Gastroesophageal sphincter (tissue), 4 donors: ENCODE results near the gene AGBL2. TPM values are rescaled to one million over a fixed set of nuclear protein-coding genes. Genes with fewer than 3 reads are reported as not detected.

Source experiments
- ATAC-seq: fragments of 150-250 bp; one replicate; pipeline ENCODE4 v1.9.1; 2016; ENCODE audit warnings: mild to moderate bottlenecking, moderate library complexity
- H3K27ac ChIP-seq, 4 donors: fragments of 200-600 bp; sonication (generic) in 3 of 4; 1 replicate in 3 of 4; 2 replicates in 1 of 4; pipeline ENCODE4 v1.5.1; 2016 to 2019
- H3K27me3 ChIP-seq: fragments of 200-600 bp; sonication (generic); one replicate; pipeline ENCODE4 v1.5.1; 2019
- H3K36me3 ChIP-seq, 2 donors: fragments of 200-600 bp; sonication (generic); one replicate each; pipeline ENCODE4 v1.5.1; 2019; ENCODE audit warnings: control low read depth in 1 of 2
- H3K4me1 ChIP-seq, 3 donors: fragments of 200-600 bp; sonication (generic); 1 replicate in 2 of 3; 2 replicates in 1 of 3; pipeline ENCODE4 v1.5.1; 2016 to 2019; ENCODE audit warnings: control low read depth in 2 of 3
- H3K4me3 ChIP-seq, 2 donors: fragments of 200-600 bp; sonication (generic); one replicate each; pipeline ENCODE4 v1.5.1; 2019; ENCODE audit warnings: mild to moderate bottlenecking in 1 of 2, moderate library complexity in 1 of 2
- H3K9me3 ChIP-seq, 3 donors: fragments of 200-600 bp; sonication (generic); one replicate each; pipeline ENCODE4 v1.5.1; 2017 to 2019; ENCODE audit warnings: control low read depth in 2 of 3
- EP300 ChIP-seq: sonication (generic); formaldehyde crosslinking; IDR thresholded peaks from one replicate; pipeline ENCODE4 v1.6.1; 2017; ENCODE audit warnings: antibody characterized with exemption, mild to moderate bottlenecking
- POLR2A ChIP-seq, 2 donors: fragments of 450-650 bp; IDR thresholded peaks; one replicate each; pipeline ENCODE4 v1.6.1; 2017; ENCODE audit warnings: antibody characterized with exemption in 2 of 2, mild to moderate bottlenecking in 2 of 2, moderate library complexity in 1 of 2
- POLR2AphosphoS5 ChIP-seq: sonication (generic); formaldehyde crosslinking; IDR thresholded peaks from one replicate; pipeline ENCODE4 v1.6.1; 2017; ENCODE audit warnings: antibody characterized with exemption
- WGBS, 2 donors: methylation state at CpG; one replicate each; pipeline ENCODE4 v1.1.5; 2018; ENCODE audit warnings: low coverage in 1 of 2; 5-methylcytosine and 5-hydroxymethylcytosine counted together
- small RNA-seq, 4 donors: library from RNA; depleted of rRNA; stranded (forward); fragments of <200 nt; gene quantifications; one replicate each; pipeline ENCODE3, GENCODE V24; 2016
- total RNA-seq, 4 donors: library from RNA; depleted of rRNA; stranded (reverse); fragments of >200 nt; gene quantifications; one replicate each; pipeline ENCODE4 v1.1.0, GENCODE V29; 2016
- TF ChIP-seq, protein P1 (sequence below), 4 experiments: fragments of 200-600 bp in 2 of 4; fragments of 450-650 bp in 2 of 4; sonication (generic) in 1 of 4; IDR thresholded peaks; one replicate each; pipeline ENCODE4 v1.5.1; 2017 to 2019; ENCODE audit warnings: antibody characterized with exemption in 4 of 4, mild to moderate bottlenecking in 2 of 4, moderate library complexity in 2 of 4

Gene AGBL2
- total RNA-seq, 4 donors from 2014 or later = 0.81 to 2.3 (median 1.2) TPM; not detected in 1

DNA sequence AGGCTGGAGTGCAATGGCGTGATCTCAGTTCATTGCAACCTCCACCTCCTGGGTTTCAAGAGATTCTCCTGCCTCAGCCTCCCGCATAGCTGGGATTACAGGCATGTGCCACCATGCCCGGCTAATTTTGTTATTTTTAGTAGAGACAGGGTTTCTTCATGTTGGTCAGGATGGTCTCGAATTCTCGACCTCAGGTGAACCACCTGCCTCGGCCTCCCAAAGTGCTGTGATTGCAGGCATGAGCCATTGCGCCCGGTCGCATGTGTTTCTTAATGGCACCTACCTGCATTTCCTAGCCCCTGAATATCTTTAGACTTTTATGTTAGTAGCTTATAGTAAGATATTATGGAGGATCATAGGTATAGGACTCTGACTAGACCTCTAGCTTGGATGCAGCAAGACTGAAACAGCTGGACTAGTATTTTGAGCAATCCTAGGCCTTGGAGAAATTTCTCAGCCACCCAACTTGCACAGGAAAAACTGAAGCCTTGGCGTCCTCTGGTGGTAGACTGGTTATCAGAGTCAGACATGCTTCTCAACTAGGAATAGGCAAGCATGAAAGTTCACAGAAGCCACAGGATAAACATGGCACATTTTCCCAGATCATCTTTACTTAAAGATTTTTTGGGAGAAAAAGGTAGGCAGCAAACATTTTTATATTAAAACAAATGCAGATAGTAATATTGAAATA, 98.3 kb downstream of the AGBL2 start:
- TF ChIP-seq, protein P1, sequence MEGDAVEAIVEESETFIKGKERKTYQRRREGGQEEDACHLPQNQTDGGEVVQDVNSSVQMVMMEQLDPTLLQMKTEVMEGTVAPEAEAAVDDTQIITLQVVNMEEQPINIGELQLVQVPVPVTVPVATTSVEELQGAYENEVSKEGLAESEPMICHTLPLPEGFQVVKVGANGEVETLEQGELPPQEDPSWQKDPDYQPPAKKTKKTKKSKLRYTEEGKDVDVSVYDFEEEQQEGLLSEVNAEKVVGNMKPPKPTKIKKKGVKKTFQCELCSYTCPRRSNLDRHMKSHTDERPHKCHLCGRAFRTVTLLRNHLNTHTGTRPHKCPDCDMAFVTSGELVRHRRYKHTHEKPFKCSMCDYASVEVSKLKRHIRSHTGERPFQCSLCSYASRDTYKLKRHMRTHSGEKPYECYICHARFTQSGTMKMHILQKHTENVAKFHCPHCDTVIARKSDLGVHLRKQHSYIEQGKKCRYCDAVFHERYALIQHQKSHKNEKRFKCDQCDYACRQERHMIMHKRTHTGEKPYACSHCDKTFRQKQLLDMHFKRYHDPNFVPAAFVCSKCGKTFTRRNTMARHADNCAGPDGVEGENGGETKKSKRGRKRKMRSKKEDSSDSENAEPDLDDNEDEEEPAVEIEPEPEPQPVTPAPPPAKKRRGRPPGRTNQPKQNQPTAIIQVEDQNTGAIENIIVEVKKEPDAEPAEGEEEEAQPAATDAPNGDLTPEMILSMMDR (IDR thresholded peaks at IDR 0.05) = peak; percentile 27 to 82 (median 56)
- TF ChIP-seq POLR2A (IDR thresholded peaks at IDR 0.05) = no peak
- no peak overlapping the region for H3K27ac ChIP-seq
- peak; percentile 73 for ATAC-seq
- peaks cover 2 to 11% (median 5%) of the 10 kb centered on the region in 3 donors for H3K4me1 ChIP-seq
- peaks cover 0 to 42% of the 10 kb centered on the region in 2 donors for H3K36me3 ChIP-seq
- no peaks in the 10 kb centered on the region for H3K9me3 ChIP-seq
- WGBS, 2 donors = 82 to 86% methylated on average over 10 of the region's 10 CpGs
- no peak overlapping the region for H3K4me3 ChIP-seq
- no peaks in the 10 kb centered on the region for H3K27me3 ChIP-seq

DNA sequence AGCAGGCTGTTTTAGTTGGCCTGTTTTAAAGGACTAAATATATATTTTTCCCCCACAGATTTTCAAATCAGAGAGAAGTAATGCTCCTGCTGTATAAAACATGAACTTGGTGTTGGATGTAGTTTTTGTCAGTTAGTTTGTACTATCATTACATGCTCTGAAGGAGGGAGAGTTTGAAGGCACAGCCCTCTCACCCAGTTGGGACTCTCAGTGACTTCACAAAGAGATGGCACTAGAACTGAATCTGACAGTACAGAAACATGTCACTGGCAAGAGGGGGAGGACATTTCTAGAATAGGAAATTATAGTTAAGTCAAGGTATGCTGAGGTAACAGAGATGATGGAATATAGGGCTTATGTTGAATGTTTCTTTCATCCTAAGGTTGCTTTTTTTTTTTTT, 99.9 kb downstream of the AGBL2 start:
- no peaks in the 10 kb centered on the region for H3K27me3 ChIP-seq
- H3K9me3 ChIP-seq = no peaks in the 10 kb centered on the region

DNA sequence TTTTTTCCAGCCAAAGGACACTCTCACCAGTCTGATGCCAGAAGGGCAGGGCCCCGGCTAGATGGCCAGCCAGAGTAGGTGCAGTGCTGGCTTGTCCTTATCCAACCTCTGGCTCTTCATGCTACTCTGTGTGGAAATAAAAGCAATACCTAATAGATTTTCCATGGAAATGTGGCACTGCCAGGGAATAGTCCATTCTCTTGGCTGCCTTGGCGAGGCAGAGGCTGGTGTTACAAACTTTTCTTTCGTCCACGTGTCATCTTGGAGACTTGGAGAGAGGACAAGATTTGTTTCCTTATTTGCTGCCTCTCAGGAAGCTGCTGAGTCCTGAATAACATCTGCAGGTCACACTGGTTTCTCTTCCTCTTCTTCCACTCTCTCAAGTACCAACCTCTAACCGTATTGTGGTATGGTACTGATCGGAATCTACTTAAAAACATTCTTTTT, 103.8 kb downstream of the AGBL2 start:
- Histone ChIP-seq H3K36me3 (peaks cover 0 to 19% of the 10 kb centered on the region in 2 donors), H3K27ac (no peak overlapping the region), H3K4me3 (no peak overlapping the region), H3K9me3 (no peaks in the 10 kb centered on the region), H3K4me1 (no peaks in the 10 kb centered on the region), H3K27me3 (no peaks in the 10 kb centered on the region)
- WGBS, 2 donors = 69 to 79% methylated on average over 3 to 5 of the region's 6 CpGs
- TF ChIP-seq EP300 = no peak
- no peak for TF ChIP-seq POLR2A (IDR thresholded peaks at IDR 0.05)
- TF ChIP-seq, protein P1 (IDR thresholded peaks at IDR 0.05) = no peak
- no peak for TF ChIP-seq POLR2AphosphoS5
- no peak for ATAC-seq

More for the DNA sequence above, 99.9 kb downstream of the AGBL2 start:
- TF ChIP-seq EP300 (no peak), POLR2A (IDR thresholded peaks at IDR 0.05) (no peak), POLR2AphosphoS5 (no peak)
- TF ChIP-seq, protein P1 (IDR thresholded peaks at IDR 0.05) = no peak
- Histone ChIP-seq H3K4me3 (no peak overlapping the region), H3K36me3 (peaks cover 0 to 38% of the 10 kb centered on the region in 2 donors), H3K27ac (no peak overlapping the region), H3K4me1 (peaks cover 2 to 11% (median 5%) of the 10 kb centered on the region in 3 donors)
- ATAC-seq = no peak

DNA sequence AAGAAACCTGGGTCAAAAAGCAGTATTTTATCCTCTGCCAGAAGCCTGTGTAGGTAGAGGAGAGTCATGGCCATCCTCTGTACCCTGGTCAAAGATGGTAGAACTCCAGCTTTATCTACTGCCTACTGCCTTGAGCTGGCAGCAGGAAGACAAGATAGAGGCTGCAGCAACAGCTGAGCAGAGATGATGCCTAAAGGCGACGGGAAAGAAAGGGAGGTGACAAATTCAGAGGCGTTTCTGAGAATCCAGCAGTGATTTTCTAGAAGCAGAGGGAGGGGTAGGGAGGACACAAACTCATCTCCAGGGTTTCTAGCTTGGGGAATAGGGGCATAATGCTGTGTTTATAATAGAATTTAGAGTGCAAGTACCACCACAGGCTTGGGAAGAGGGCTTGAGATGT, 105.5 kb downstream of the AGBL2 start:
- no peak for ATAC-seq
- Histone ChIP-seq H3K27ac (no peak overlapping the region), H3K4me1 (no peaks in the 10 kb centered on the region), H3K9me3 (no peaks in the 10 kb centered on the region), H3K4me3 (no peak overlapping the region), H3K36me3 (peaks cover 0 to 19% of the 10 kb centered on the region in 2 donors), H3K27me3 (no peaks in the 10 kb centered on the region)
- WGBS, 2 donors = 49 to 83% methylated on average over 2 to 3 of the region's 3 CpGs
- TF ChIP-seq, protein P1 (IDR thresholded peaks at IDR 0.05) = no peak
- TF ChIP-seq POLR2AphosphoS5 = no peak
- no peak for TF ChIP-seq POLR2A (IDR thresholded peaks at IDR 0.05)
- no peak for TF ChIP-seq EP300

Small RNA genes lying within 50 kb of the gene (small RNA-seq; reads per million reads assigned to genes)
- gene RF00019 = 0 reads per million in 4 donors

Other genes with a start within 250 kb of the AGBL2 start
- 100 to 1,000 TPM in 3 of 4 donors, 10 to 100 TPM in 1; 82.2 to 146 (median 106) TPM for gene CELF1, start 162.2 kb downstream of the AGBL2 start, total RNA-seq
- gene PTPMT1, start 149.8 kb downstream of the AGBL2 start, total RNA-seq = 10 to 100 TPM; 70.0 to 95.7 (median 83.6) TPM
- 10 to 100 TPM; 23.3 to 36.1 (median 27.0) TPM for gene KBTBD4, start 136.4 kb downstream of the AGBL2 start, total RNA-seq
- 10 to 100 TPM; 38.7 to 75.6 (median 53.2) TPM for gene NDUFS3, start 136.3 kb downstream of the AGBL2 start, total RNA-seq
- 1 to 10 TPM in 1 of 4 donors, under 1 TPM in 3; 0.37 to 1.1 (median 0.68) TPM for gene FAM180B, start 128.7 kb downstream of the AGBL2 start, total RNA-seq
- 1 to 10 TPM in 3 of 4 donors, under 1 TPM in 1; 0.47 to 5.1 (median 2.3) TPM for gene C1QTNF4, start 121.0 kb downstream of the AGBL2 start, total RNA-seq
- 10 to 100 TPM; 34.5 to 66.2 (median 40.0) TPM for gene MTCH2, start 72.8 kb downstream of the AGBL2 start, total RNA-seq
- 100 to 1,000 TPM in 2 of 4 donors, 10 to 100 TPM in 2; 44.0 to 111 (median 85.9) TPM for gene FNBP4, start 52.0 kb upstream of the AGBL2 start, total RNA-seq
- 10 to 100 TPM; 15.7 to 34.2 (median 22.9) TPM for gene NUP160, start 133.0 kb upstream of the AGBL2 start, total RNA-seq